ENCODE measurements around the gene AKR7A3. TPM values are rescaled to one million over a fixed set of nuclear protein-coding genes. Genes with fewer than 3 reads are reported as not detected.

Gene AKR7A3
- total RNA-seq, 4 donors from 2014 or later: 0.50 to 2.4 (median 2.0) TPM

- intact Hi-C loops (cut with DNase I): no loop called here
- H3K27me3 ChIP-seq: no peaks in the 10 kb centered on the region
- no peak for TF ChIP-seq POLR2A (IDR thresholded peaks at IDR 0.05)
- TF ChIP-seq CTCF (IDR thresholded peaks at IDR 0.05): no peak
- no peaks in the 10 kb centered on the region for H3K9me3 ChIP-seq
- H3K36me3 ChIP-seq: peaks cover 11 to 75% (median 20%) of the 10 kb centered on the region in 3 donors
- no peak overlapping the region for H3K27ac ChIP-seq
- H3K4me1 ChIP-seq: no peaks in the 10 kb centered on the region
- DNase-seq: no peak
- 78 to 85% methylated on average over 3 of the region's 3 CpGs for WGBS, 2 donors
- no peak overlapping the region for H3K4me3 ChIP-seq
These were observed 32.5 kb upstream of the AKR7A3 start for GRCh38 chr1:19321071-19321470.

- intact Hi-C loops (cut with DNase I): no loop called here
- H3K9me3 ChIP-seq: no peaks in the 10 kb centered on the region
- no peak for DNase-seq
- H3K36me3 ChIP-seq: peaks cover 3 to 56% (median 7%) of the 10 kb centered on the region in 3 donors
- no peaks in the 10 kb centered on the region for H3K27me3 ChIP-seq
- H3K4me1 ChIP-seq: peaks cover 0 to 18% (median 4%) of the 10 kb centered on the region in 3 donors
- no peak overlapping the region for H3K27ac ChIP-seq
- TF ChIP-seq POLR2A (IDR thresholded peaks at IDR 0.05) (no peak), CTCF (IDR thresholded peaks at IDR 0.05) (no peak)
- no peak overlapping the region for H3K4me3 ChIP-seq
- 58 to 75% methylated on average over 3 of the region's 3 CpGs for WGBS, 2 donors
These were observed 30.6 kb upstream of the AKR7A3 start for GRCh38 chr1:19319196-19319595.

- peaks cover 0 to 38% (median 0%) of the 10 kb centered on the region in 3 donors for H3K36me3 ChIP-seq
- no peaks in the 10 kb centered on the region for H3K9me3 ChIP-seq
- no peak for DNase-seq
- peaks cover 7 to 36% (median 10%) of the 10 kb centered on the region in 3 donors for H3K4me1 ChIP-seq
- H3K27me3 ChIP-seq: no peaks in the 10 kb centered on the region
- 77 to 88% methylated on average over 5 to 9 of the region's 13 CpGs for WGBS, 2 donors
- no peak overlapping the region for H3K27ac ChIP-seq
- H3K4me3 ChIP-seq: no peak overlapping the region
- TF ChIP-seq POLR2A (IDR thresholded peaks at IDR 0.05): no peak
- TF ChIP-seq CTCF (IDR thresholded peaks at IDR 0.05): no peak
- intact Hi-C loops (cut with DNase I): no loop called here
These were observed 28.7 kb upstream of the AKR7A3 start for GRCh38 chr1:19317126-19317910.

- intact Hi-C loops (cut with DNase I): no loop called here
- no peak overlapping the region for H3K4me3 ChIP-seq
- no peaks in the 10 kb centered on the region for H3K27me3 ChIP-seq
- 72 to 90% methylated on average over 6 to 11 of the region's 17 CpGs for WGBS, 2 donors
- no peak for DNase-seq
- peaks cover 15 to 46% (median 17%) of the 10 kb centered on the region in 3 donors for H3K4me1 ChIP-seq
- H3K27ac ChIP-seq: no peak overlapping the region
- no peak for TF ChIP-seq POLR2A (IDR thresholded peaks at IDR 0.05)
- TF ChIP-seq CTCF (IDR thresholded peaks at IDR 0.05): no peak
- peaks cover 0 to 31% (median 0%) of the 10 kb centered on the region in 3 donors for H3K36me3 ChIP-seq
- no peaks in the 10 kb centered on the region for H3K9me3 ChIP-seq
These were observed 27.0 kb upstream of the AKR7A3 start for GRCh38 chr1:19315378-19316198.
